HG03095 (cell line): ENCODE results near the gene EXOSC5.
"Not testable (repeated sequence)": the region's sequence is repeated elsewhere in the genome, so short reads cannot be mapped to it uniquely, and the experiment has no call there.

Source experiments
- ATAC-seq: cut with Tn5 transposase; IDR thresholded peaks from one replicate; pipeline ENCODE4 v1.9.1; 2021; ENCODE audit warnings: moderate library complexity; ENCODE audit not compliant: unreplicated experiment

EXOSC5 gene

DNA sequence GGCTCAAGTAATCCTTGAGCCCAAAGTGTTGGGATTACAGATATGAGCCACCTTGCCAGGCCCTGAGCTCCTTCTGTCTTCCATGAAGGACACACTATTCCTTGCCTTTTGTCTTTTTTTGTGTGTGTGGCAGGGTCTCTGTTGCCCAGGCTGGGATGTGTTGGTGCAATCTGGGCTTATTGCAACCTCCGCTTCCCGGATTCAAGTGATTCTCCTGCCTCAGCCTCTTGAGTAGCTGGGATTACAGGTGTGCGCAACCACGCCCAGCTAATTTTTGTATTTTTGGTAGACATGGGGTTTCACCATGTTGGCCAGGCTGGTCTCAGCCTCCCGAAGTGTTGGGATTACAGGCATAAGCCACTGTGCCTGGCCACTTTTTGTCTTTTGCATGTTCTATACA is 11.7 kb upstream of the EXOSC5 start:
- not testable (repeated sequence) for ATAC-seq

DNA sequence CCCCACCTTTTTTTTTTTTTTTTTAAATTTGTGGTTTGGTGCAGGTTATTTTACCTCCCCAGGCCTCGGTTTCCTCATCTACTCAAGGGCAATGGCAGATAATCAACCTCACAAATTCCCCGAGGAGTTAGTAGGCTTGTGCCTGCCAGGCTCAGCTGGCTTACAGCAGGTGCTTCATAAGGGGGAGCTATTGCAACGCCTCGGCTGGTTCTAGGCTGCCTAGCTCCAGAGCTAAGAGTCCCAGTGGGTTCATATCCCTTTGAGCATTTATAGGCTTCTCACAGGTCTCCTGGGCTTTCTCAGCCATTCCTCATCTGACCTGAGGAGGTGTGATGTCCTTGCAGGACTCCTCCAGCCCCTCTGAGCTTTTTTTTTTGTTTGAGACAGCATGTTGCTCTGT is 11.1 kb upstream of the EXOSC5 start:
- no peak for ATAC-seq

- ATAC-seq: no peak
Measured at GRCh38 chr19:41407271-41407670, 10.1 kb upstream of the EXOSC5 start.

DNA sequence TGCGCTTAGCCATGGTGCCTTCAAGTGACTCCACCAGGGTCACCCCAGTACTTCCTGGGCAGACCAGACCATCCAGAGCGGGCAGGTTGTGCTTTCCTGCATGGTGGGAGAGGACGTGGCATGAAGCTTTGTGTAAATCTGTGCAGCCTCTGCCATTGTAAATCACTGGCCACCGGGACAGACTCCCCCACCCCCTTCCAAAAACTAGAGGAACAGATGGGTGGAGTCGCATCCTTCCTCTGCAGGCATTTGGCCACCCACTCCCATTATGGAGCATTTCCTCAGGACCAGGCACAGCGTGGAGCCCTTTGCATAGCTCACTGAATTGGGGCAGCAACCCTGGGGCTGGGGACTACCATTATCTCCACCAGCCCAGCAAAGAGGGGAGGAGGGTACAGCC is 8.6 kb upstream of the EXOSC5 start:
- no peak for ATAC-seq

DNA sequence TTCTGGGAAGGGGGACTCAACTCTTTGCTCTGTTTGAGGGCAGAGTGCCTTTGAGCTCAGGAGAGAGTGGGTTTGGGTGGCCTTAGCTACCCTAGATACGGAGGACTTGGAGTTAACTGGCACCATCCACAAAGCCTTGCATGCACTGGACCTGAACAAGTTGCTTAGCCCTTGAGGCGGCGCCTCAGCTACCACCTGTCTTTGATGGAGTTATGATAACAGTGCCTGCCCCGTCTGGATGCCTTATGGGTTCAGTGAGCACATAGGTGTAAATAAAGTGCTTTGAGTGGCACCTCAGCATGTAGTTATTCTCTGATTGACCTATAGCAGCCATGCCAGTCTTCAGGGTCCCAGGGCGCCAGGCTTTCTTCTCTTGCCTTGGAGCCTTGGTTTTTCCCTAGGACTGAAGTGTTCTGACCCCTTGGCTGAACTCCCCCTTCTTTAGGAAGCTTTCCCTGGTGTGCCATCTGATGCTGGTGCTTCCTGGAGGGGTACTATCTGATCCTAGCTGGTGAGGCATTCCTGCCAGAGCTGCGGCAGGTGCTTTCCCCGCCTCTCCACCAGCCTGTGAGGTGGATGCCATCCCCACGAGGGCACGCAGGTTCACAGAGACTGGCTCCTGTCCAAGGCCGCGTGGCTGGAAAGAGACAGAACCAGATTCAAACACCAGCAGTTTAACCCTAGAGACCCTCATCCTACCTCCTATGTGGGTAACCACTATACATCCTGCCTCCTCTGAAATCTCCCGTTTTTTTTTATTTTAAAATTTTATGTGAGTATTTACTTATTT is 6.2 kb upstream of the EXOSC5 start:
- no peak for ATAC-seq

GRCh38 chr19:41402010-41402409 is 4.9 kb upstream of the EXOSC5 start:
- ATAC-seq: no peak

DNA sequence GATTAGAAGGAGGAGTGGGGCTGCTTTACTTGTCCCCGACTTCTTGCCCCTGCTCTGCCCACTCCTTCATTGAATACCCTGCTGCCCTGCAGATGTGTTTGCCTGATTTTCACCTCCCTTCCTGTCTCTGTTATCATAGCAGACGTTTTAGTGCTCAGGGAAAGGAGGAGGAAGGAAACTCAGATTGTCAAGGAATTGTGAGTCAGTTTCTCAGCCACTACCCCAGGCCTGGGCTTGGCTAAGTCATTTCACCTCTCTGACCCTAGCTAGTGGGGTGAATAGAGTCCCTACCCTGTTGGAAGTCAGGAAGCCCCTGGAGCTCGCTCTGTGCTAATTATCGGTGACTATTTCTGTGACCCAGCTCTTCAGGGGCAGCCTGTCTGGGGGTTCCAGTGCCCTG is 4.3 kb upstream of the EXOSC5 start:
- no peak for ATAC-seq

DNA sequence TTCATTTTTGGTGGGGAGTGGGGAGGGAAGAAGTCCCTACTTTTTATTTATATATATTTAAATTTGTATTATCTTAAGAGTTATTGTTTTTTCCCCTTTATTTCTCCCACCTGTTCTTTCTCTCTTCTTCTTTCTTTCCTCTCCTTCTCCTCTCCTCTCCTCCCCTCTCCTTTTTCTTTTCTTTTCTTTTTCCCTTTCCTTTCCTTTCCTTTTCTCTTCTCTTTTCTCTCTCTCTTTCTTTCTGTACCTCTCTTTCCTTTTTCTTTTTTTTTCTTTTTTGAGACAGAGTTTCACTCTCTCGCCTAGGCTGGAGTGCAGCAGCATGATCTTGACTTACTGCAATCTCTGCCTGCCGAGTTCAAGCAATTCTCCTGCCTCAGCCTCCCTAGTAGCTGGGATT is 2.4 kb upstream of the EXOSC5 start:
- ATAC-seq: no peak

DNA sequence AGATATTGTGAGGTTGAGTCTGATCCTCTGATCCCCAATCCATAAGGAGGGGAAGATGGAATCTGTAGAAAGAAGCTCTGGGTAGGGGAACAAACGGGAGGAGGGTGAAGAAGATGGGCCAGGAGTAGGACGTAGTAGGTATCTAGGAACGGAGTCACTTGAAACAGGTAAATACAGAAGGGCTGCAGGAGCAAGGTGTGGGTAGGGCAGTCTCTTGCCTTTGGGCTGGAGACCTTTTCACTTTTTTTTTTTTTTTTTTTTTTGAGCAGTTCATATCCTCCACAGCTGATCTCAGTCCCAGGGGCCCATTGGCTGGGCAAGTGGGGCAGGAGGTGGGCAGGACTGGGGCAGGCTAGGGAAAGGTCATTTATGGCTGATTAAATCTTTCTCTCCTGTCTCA is 1.9 kb upstream of the EXOSC5 start:
- no peak for ATAC-seq

GRCh38 chr19:41398598-41398997 is 1.4 kb upstream of the EXOSC5 start:
- no peak for ATAC-seq

GRCh38 chr19:41398050-41398418 is 875 bp upstream of the EXOSC5 start:
- no peak for ATAC-seq

- no peak for ATAC-seq
Measured at GRCh38 chr19:41395355-41395754, 1.8 kb downstream of the EXOSC5 start.

- no peak for ATAC-seq
Measured at GRCh38 chr19:41392775-41393174, 4.4 kb downstream of the EXOSC5 start.

DNA sequence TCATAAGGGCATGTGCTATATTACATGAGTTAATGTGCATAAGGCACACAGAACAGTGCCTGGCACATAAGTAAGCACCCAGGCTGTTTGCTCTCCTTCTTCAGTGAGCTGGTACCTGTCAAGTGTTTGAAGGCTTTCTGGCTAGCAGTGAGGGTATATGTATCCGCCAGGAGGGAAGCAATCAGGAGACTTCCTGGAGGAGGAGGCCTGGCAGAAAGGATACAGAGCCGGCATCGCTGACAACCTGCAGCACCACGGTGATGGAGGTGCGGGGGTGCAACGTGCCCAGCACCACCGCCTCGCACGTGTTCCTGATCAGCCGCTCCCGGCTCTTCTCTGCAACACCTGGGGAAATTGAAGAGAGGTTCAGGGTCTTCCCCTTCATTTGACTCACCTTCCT is 5.5 kb downstream of the EXOSC5 start:
- ATAC-seq: no peak

DNA sequence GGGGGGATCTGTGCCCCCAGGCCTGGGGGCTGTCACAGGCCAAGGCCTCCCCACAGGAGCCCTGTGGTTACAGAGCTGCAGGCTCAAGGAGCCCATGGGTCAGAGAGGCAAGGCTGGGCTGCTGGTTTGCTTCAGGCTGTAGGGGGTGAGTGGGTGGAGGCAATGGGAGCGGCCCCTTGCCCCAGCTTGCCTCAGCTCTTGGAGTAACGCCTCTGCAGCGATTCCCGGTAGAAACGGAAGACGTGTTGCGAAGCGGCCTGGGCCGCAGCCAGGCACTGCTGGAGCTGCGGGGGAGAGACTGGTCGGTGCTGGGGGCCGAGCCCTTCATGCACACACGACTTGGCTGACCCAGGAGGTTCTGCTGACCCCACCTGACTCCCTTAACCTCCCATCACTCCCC is 10.7 kb downstream of the EXOSC5 start:
- ATAC-seq: no peak

- ATAC-seq: no peak
Measured at GRCh38 chr19:41384351-41384750, 12.8 kb downstream of the EXOSC5 start.

- not testable (repeated sequence) for ATAC-seq
Measured at GRCh38 chr19:41381536-41381935, 15.6 kb downstream of the EXOSC5 start.

- ATAC-seq: no peak
Measured at GRCh38 chr19:41377977-41378709, 19.0 kb downstream of the EXOSC5 start.

DNA sequence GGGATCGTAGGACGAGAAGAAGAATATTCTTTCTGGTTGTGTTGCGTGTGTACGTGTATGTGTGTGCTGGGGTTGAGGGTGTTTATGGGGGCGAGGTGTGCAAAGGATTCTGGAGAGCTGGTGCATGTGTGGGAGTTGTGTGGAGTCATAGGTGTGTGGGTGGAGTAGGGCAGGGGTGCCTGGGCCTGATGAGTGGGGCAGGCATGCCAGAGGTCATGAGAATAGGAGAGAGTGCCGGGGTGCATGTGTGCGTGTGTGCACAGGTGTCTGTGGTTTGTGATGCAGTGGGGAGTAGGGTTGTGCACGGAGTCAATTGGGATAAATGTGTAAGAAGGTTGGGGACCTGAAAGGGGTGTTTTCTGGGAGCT is 20.2 kb downstream of the EXOSC5 start:
- ATAC-seq: no peak

- ATAC-seq: no peak
Measured at GRCh38 chr19:41376241-41376997, 20.7 kb downstream of the EXOSC5 start, which contains the start of gene TMEM91. Gene TMEM91, plus strand, starts transcription at chr19:41376533. Its CDS starts 1,777 bp downstream, at chr19:41378310.

- no peak for ATAC-seq
Measured at GRCh38 chr19:41373993-41374392, 23.2 kb downstream of the EXOSC5 start.

- no peak for ATAC-seq
Measured at GRCh38 chr19:41372501-41372900, 24.7 kb downstream of the EXOSC5 start.
